COLO668 (cell line): Measurements from ENCODE around the gene AGBL3.

Experiments used
- DNase-seq: peaks from one replicate; lab custom pipeline; 2025; ENCODE audit not compliant: unreplicated experiment; lab: John Stamatoyannopoulos, UW

The AGBL3 gene

DNA sequence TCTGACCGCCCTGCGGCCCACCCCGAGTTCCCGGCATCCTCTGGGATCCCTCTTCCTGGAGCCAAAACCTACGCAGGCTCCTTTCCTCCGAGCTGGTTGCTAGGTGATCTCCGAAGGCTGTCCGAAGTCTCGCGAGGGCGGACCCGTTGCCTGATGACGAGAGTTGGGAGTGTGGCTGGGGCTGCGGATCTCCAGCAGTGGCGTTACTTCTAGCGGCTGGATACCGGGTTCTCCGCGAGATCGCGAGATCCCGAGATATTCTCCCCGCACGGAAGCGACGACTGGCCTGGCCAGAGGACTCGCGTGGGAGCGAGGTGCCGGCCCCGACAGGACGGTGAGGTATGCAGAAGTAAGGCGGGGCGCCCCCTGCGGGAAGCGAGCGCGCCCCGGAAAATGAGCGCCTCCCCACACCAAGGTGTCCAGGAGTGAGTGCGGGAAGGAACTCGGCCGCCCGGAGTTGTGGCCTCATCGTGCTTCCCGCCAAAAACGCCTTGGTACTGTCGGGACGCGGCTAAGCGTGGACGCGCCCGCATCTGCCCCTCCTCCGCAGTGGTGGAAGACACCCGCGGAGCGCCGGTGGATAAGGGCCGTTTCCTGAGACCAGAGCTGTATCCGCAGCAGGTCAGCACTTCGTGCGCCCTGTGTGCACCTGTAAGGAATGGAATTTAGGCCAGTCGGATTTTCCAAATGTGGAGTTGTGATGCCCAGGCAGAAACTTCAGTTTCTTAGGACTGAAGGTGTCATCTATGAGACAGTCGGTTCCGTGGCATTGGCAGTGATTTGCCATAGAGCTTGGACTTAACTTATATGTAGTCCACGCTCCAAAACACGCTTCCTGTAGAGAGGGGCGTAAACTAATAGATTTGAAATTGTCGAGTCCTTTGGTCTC, at the start of gene AGBL3:
TSS of gene AGBL3 (plus strand) at position 146 of the 889 bp plus-strand sequence. CDS start 1,426 bp downstream, outside the sequence.
- peak; percentile 94 for DNase-seq

DNA sequence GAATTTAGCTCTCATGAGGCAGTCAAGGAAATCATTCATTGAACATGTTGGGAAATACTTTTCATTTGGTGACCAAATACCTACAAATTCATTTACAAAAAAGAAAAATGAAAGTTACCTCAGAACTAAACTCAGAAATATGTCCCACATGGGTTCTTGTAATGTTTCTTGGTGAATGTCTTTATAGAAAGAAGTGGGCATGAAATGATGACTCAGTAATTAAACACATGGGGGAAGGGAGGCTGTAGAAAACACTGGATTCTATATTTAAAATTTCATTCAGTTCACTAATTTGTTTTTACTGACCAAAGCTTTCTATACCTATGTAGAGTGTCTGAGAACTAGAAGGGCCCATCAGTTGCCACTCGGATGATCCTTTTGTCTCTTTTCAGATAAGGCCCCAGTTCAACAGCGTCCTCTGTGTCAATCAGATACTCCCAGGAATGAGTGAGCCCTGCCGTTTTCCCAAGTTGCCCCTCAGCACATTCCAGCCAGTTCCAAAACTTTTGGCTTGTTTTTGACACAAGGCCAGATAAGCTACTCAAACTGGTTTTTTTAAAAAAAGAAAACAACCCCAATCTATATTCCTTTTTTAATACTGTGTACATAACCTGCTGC, 49.3 kb upstream of the AGBL3 start:
- DNase-seq, result no peak

- no peak for DNase-seq
Measured at GRCh38 chr7:134938141-134938540, 48.2 kb upstream of the AGBL3 start.

GRCh38 chr7:134939136-134939535, 47.2 kb upstream of the AGBL3 start:
- DNase-seq, result no peak

DNA sequence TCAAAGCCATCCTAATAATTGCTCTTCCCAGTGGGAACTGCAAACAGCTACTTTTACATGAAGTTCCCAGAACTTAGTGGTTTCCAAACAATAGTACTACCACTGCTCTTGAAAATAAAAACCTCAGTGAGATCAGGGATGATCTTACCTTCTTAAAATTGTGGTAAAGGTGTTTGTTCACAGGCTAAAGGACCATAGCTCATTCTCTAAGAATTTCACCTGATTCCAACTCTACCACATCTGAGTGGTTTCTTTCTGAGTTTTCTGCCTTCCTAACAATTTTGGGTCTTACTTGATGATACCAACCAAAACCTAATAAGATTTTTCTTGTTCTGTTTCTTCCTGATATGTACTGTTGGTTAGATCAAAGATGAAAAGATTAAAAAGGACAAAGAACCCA, 45.6 kb upstream of the AGBL3 start:
- no peak for DNase-seq

- DNase-seq, result no peak
Measured at GRCh38 chr7:134941185-134941900, 45.0 kb upstream of the AGBL3 start.

GRCh38 chr7:134941952-134942351, 44.4 kb upstream of the AGBL3 start:
- DNase-seq, result no peak

DNA sequence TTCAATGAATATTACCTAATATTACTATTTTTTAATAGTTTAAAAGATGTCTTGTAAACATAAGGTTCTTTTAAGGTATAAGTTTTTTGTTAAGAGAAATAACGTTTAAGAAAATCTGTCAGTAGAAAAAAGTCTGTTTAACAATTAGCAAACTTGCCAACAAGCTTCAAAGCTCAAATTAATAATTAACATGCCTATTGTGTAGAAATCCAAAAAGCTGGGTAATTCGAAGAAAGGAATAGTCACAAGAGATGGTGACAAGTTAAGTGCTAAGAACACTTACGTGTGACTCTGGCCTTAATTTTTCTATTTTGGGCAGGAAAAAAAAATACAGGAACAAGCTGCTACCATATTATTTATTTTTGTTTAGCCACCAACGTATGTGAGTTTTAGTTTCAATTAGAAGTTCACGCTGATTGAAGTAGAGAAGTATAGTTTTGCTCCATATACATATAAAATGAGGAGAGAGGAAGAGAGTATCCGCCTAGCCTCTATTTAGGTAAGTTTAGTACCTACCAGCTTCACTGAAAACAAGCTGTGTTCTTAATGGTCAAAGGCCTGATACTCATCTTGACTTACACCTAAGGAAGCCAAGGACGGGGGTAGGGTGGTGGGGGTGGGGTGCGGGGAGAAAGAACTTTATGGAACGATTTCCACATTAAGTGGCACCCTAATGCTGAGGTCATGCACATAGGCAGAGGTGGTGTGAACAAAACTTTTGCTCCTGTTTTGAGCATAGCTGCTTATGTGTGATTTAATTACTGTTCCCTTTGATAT, 43.4 kb upstream of the AGBL3 start:
- DNase-seq, result no peak

GRCh38 chr7:134943785-134944400, 42.4 kb upstream of the AGBL3 start:
- no peak for DNase-seq

DNA sequence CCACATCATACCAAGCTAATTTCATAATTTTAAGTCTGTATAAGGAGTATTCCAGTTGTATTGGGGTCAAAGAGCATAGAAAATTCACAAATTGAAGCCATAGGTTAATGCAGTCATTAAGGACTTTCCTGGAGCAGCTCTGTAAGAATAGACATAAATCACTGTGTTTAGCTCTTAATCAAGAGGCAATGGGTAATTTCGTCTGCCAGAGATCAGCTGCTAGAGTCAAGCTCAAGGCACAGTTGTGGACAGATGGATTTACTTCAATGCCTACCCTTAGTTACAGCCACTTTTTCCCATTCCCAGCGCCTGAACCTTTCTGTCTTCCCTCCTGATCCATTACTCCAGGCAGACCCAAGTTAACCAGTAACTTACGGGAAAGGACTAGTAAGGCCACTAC, 40.6 kb upstream of the AGBL3 start:
- DNase-seq, result no peak

- DNase-seq, result no peak
Measured at GRCh38 chr7:134946260-134946659, 40.0 kb upstream of the AGBL3 start.

DNA sequence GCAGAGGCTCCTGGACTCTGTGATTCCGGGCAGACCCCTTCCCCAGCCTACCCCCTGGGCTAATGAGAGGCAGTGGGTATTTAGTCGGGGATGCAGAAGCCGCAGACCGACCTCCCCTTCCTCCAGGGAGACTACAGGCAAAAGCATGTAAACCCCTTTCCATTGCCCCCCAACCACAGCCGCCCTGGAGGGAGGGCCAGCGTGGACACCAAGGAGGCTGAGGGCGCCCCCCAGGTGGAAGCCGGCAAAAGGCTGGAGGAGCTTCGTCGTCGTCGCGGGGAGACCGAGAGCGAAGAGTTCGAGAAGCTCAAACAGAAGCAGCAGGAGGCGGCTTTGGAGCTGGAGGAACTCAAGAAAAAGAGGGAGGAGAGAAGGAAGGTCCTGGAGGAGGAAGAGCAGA, 39.0 kb upstream of the AGBL3 start:
- no peak for DNase-seq

GRCh38 chr7:134947831-134948230, 38.5 kb upstream of the AGBL3 start:
- DNase-seq, result no peak

- no peak for DNase-seq
Measured at GRCh38 chr7:134948246-134948645, 38.1 kb upstream of the AGBL3 start.

DNA sequence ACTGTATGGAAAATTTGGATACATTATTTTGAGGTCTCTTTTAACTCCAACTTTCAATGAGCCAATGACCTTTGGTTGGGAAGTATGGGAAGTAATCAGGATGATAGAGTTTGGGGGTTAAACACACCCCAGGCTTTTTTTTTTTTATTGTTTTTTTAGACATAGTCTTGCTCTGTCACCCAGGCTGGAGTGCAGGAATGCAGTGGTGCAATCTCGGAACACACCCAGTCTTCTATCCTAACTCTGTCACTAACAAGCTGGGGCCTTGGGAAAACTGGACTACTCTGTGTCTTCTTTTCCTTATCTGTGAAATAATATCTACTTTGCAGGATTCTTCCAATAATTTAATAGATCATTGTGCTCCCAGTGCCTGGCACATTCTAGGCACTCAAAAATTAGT, 37.6 kb upstream of the AGBL3 start:
- DNase-seq, result no peak

DNA sequence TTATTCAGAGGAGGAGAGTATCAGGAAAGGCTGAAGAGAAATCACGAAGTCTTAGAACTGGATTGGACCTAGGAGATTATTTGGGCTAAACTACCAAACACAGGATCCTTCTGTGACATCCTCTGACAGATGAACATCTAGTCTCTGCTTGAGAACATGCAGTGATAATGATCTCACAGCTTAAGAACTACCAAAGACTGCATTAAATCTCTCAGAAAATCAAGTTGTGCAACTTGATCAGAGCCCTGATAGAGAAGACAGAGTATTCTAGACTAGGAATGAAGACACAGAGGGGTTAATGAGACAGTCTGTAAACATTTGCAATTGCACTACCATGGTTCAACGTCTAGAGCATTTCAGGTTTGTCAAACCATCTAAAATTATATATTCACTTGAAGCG, 37.1 kb upstream of the AGBL3 start:
- DNase-seq, result no peak

DNA sequence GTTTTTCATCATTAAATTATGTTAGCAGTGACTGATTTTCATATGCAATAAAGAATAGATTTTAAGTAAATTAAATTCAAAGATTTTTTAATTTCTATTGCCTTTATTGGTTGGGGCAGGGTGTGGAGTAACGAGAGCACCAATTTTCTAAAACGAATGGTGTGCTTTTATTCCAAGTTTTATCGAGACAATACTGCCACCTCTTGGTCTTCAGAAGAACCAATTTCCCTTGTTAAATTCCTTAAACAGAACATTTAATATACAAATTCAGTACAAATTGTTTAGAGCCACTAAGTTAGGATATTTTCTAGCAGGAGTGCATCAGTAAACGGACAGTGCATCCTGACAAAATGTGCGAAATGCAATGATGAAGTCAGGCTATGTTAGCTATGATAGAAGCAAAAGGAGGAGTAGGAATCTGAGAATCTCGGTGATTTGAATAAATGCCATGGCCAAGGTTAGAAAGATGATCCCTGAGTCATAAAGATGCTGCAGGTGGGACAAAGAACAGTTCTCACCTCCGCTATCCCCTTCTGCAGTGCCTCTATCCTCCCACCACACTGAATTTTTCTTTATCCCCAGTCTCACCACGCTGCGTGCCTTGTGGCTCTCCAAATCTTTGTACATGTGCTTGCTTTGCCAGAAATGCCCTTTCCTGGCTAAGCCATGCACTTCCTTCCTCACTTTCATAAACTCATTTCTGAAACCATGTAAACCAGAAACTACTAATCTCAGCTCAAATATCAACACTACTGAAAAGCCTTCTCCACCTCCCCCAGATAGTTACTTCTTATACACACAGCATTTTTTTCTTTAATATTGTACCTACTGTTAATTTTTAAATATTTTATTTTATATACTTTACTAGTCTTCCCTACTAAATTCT, 31.9 kb upstream of the AGBL3 start:
- no peak for DNase-seq

- DNase-seq, result no peak
Measured at GRCh38 chr7:134957005-134957404, 29.3 kb upstream of the AGBL3 start.

GRCh38 chr7:134959810-134960209, 26.5 kb upstream of the AGBL3 start:
- no peak for DNase-seq
